GM19397 (cell line): Measurements from ENCODE around the gene PKNOX2.

ENCODE experiments used
- ATAC-seq: cut with Tn5 transposase; IDR thresholded peaks from one replicate; pipeline ENCODE4 v1.9.1; 2021; ENCODE audit warnings: mild to moderate bottlenecking, moderate library complexity; ENCODE audit not compliant: unreplicated experiment

Gene PKNOX2

DNA sequence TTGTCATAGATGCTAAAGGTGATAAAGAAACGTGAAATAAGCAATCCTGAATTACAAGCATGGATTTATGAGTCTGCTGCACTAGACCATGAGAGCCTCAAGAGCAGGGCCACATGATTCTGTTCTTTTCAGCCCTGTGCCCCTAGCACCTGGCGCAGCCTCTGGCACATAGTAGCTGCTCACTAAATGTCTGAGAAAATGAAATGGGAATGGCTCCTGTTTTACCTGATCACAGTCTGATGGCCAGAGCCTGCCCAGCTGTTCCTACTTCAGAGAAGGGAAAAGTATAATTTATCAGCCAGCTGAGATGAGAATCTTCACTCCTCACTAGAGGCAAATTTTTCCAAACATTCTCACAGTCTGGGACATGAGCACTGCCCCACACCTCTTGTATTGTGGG lies 10.7 kb upstream of the PKNOX2 start:
- no peak for ATAC-seq

DNA sequence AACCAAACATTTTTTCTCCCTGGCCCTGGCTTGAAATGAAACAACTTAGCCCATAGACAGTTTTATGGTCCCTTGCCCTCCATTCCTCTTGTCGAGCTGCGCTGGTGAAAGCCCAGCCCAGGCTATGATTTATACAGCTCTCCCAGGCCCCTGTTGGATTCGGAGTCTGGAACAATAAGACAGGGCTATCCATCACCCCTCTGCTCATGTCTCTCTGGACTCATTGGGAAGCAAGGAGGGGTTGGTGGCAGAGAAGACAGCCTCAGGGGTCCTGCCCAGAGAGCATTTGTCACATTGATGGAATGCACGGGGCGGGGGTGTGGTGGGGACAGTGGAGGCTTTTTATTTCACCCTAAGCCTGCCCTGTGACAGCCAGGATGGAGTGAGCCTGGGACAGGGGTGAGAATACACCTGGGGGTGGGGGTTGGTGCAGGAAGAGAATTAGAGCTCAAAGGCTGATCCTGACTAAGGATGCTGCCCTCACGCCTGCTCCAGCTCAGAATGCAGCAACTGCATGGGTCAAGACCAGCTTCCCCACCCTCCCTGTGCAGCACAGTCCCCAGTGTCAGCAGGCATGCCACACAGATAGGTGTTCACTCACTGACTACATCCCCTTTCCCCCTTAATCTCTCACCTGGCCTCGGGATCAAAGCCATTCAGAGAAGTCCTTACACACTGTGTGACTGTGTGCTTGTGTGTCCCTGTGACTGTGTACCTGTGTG lies 10.0 kb upstream of the PKNOX2 start:
- ATAC-seq: no peak

DNA sequence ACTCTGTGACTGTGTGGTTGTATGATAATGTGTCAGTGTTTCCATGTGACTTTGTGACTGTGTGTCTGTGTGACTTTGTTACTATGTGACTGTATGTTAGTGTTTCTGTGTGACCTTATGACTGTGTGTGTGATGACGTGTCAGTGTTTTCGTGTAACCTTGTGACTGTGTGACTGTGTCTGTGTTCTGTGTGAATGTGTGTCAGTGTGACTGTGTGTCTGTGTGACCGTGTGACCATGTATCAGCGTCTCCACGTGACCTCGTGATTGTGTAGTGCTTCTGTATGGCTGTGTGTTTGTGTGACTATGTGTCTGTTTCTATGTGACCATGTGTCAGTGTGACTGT lies 9.5 kb upstream of the PKNOX2 start:
- ATAC-seq: no peak

DNA sequence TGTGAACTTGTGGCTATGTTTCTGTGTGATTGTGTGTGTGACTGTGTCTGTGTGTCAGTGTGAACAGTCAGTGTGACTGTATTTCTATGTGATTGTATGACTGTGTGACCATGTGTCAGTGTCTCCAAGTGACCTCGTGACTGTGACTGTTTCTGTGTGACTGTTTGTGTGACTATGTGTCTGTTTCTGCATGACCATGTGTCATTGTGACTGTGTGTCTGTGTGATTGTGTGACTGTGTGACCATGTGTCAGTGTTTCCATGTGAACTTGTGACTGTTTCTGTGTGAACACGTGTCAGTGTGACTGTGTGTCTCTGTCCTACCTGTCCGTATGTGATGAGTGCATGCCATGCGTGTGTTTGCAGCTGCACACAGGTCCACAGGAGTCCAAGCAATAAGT lies 8.8 kb upstream of the PKNOX2 start:
- ATAC-seq: no peak

DNA sequence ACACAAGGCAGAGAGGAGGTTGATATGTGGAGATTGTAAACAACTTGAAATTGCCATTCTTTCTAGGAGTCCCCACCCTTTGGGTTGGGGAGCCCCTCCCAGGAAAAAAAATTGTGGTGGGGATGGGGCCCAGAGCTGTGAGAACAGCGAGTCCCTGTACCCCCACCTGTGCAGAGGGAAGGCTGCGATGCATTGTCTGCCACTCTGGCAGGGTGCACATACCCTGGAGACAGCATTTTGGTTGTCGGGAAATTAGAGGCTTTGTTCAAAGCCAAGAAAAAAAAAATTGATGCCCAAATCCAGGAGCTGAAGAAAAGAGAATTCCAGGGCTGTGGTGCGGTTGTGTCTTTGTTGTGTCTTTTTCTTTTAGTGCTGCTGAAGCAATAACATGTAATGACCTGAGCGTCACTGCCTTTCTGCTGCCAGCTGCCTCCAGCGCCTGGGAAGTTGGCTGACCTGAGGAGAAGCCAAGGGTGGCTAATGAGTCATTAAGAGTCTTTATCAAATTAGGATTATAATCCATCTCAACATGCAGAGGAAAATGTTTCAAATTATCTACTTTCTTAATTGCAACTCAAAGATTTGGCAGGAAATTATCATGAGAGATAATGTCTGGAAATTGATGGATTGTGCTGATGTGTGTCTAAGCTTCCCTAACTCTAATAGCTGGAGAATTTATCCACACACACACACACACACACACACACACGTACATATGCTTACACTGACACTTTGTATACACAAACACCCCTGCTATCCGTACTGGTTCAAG lies 8.0 kb upstream of the PKNOX2 start:
- ATAC-seq: no peak

DNA sequence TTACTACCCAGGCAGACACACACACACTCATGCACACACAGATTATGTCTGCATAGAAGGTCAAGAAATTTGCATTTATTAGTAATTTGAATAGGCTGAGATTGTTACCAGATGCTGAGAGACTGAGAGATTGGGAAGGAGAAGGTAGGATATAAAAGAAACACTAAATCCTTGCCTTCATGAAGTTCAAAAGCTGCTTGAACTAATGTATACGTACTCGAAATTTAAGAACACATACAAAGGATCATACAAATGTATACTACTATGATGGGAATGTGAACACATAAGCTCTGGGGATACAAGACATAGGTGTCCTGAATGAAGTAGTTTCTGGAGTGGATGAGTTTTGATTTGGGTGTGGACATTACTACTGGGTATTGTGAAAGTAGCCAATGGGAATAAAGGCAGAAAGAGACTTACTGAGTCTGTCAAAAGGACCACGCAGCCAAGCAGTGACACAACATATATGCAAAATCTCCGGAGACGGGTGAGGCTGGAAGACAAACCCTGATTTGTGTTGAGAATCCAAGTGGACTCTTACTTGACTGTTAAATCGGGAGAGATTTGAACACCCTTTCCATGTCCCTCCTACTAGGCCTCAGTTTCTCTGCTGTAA lies 7.3 kb upstream of the PKNOX2 start:
- ATAC-seq: no peak

- no peak for ATAC-seq
Observed at GRCh38 chr11:125157953-125158680, 6.4 kb upstream of the PKNOX2 start.

- no peak for ATAC-seq
Observed at GRCh38 chr11:125162743-125163142, 1.8 kb upstream of the PKNOX2 start.

DNA sequence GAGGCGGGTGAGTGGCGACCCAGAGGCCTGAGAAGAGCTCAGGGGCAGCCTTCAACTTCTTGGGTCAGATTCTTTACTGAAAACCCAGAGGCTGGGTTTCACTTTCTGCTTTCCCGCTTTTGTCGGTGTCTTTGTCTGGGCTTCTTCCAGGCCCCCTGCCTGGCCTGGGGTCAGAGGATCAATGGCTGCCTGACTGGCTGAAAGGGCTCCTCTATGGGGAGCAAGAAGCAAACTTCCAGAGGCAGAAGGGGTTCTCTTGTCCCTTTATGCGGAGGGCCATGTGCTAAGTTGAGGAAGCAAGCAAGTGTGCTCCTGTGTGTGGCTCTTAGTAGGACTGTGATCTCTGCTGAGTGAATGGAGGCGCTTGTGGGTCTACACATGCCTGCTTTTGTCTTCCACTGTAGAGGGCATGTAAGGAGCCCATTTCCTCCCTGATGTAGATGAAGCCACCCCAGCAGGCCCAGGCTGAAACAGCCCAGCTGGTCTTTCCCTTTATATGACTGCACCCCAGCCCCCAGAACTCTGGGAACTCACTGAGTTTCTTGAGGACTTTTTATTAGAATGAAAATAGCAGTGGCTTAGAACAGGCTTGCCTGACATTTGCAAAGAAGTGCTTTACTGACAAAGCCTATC lies 1.0 kb upstream of the PKNOX2 start:
- no peak for ATAC-seq

GRCh38 chr11:125164091-125164421 lies 495 bp upstream of the PKNOX2 start:
- no peak for ATAC-seq

DNA sequence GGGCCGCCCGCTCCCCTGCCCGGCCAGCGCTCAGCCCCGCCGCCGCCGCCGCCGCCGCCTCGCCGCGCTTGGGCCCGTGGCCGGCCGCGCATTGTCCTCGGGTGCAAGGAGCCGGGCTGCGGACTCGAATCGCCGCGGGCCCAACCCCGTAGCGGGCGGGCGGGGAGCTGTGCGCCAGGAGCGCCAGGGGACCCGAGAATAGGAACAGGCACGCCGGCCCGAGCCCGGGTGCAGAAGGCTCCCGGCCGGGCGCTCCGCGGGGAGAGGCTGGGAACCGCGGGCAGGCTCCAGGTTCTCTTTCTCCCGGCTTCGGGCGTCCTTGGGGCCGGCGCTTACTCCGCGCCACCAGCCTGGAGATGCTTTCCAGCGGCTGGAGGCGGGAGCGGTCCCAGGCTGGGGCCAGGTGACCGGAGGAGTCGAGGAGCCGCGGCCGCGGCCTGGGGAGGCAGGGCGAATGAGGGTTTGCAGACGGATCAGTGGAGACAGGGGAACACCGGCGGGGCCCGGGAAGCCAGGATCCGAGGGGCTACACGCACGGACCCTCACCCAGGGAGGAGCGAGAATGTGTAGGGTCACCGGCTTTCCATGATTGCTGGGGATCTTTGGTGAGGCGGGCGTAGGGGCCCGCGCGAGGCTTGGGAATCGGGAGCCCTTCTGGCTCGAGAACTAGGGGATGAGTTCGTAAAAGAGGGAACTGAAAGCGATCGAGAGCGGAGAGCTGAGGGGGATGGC lies 726 bp downstream of the PKNOX2 start:
- no peak for ATAC-seq

- ATAC-seq: no peak
Observed at GRCh38 chr11:125165843-125166763, 1.6 kb downstream of the PKNOX2 start.

DNA sequence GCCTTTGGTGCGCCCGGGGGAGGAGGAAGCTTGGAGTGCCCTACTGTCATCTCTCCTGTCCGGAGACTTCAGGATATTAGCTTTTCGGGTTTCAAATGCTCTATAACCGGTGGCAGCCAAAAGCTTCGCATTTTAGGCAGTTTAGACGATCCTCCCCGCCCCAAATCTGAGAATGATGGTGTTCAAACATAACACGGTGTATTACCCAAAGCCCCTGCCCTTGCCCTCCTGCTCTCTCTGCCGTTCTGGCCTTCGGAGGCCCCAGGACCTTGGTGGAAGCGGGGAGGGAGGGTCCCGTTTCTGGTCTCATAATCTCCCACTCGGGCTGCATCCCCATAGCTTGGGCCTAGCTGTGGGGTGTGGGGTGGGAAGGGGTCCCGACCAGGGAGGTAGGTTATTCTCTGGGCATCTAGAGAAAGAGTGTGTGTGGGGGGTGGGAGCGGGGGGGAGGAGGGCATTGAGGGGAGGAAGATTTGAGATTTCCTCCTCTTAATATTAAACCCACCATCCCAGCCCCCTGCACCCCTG lies 2.3 kb downstream of the PKNOX2 start:
- no peak for ATAC-seq

GRCh38 chr11:125167292-125167953 lies 2.9 kb downstream of the PKNOX2 start:
- ATAC-seq: no peak

DNA sequence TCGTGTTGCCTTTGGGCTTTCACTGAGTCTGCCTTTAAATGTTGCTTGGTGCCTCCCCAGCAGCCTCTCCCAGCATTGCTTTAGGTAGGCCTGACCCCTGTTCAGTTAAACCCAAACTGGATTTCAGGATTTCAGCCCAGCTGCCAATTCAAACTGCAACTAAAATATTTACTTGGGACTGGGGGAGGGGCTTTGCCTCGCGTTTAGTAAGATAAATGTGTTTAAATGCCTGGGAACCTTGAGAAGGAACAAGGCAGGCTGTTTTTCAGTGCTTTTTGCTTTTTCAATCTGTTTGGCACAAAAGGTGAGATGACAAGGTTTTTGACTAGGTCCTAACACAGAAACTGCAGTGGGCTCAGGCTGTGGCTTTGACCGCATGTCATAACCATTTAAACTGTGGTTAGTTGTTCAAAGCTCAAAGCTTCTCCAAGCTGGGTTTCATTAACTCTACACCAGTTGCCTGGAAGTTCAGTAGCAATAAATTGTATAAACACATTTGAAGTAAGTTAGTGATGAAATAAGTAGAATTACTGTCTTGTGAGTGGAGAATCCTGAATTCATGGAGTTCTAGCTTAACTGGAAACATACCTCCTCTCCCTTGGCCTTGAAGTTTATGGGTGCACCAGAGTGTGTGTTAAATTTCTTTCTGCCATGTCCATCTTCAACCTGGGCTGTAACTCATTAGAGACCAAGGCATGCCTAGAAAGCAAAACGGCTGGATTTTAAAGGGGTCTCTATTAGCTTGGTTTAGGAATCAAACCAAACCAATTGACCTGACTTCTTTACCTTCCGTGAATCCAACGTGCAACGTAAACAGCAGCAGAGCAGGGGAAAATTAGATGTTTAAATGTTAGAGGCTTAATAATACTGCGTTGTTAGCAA lies 3.6 kb downstream of the PKNOX2 start:
- ATAC-seq: no peak

GRCh38 chr11:125168918-125169456 lies 4.4 kb downstream of the PKNOX2 start:
- no peak for ATAC-seq

DNA sequence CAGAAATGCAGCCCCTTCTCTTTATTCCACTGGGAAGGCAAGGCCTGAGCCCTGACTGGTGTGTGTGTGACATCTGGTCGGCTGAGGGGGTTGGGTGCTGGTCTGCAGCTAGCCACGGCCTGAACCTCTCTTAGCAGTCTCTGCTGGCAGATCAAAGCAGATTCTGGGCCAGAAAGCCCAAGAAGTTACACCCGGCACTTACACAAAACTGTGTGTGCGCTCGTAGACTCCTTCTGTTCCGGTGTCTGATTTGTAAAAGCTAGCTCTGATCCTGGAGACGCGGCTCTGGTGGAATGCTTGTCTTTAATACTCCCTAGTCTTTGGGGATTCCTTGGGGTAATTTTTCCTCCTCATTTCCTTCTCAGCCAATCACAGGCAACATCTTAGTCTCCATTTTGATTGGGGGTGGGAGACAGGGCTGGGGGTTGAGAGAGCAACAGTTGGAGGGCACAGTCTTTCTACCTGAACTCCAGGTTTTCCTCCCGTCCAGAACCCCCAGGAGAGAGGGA lies 5.5 kb downstream of the PKNOX2 start:
- no peak for ATAC-seq
